Hepatocyte (in vitro differentiated cells): ENCODE results near the gene MFN2.

Source experiments
- EZH2 ChIP-seq: fragments of 200-600 bp; sonication (generic); IDR thresholded peaks from 2 replicates; pipeline ENCODE4 v1.6.1; 2016; ENCODE audit warnings: antibody characterized with exemption, mild to moderate bottlenecking, borderline replicate concordance
- EZH2phosphoT487 ChIP-seq: fragments of 200-600 bp; sonication (generic); IDR thresholded peaks from one replicate; pipeline ENCODE4 v1.6.1; 2018; ENCODE audit warnings: antibody characterized with exemption, mild to moderate bottlenecking, low read depth, moderate library complexity; ENCODE audit not compliant: unreplicated experiment, severe bottlenecking
- TF ChIP-seq, protein P1 (sequence below): fragments of 200-600 bp; sonication (generic); IDR thresholded peaks from 2 replicates; pipeline ENCODE4 v1.5.1; 2016; ENCODE audit warnings: antibody characterized with exemption, mild to moderate bottlenecking; ENCODE audit not compliant: poor library complexity

DNA sequence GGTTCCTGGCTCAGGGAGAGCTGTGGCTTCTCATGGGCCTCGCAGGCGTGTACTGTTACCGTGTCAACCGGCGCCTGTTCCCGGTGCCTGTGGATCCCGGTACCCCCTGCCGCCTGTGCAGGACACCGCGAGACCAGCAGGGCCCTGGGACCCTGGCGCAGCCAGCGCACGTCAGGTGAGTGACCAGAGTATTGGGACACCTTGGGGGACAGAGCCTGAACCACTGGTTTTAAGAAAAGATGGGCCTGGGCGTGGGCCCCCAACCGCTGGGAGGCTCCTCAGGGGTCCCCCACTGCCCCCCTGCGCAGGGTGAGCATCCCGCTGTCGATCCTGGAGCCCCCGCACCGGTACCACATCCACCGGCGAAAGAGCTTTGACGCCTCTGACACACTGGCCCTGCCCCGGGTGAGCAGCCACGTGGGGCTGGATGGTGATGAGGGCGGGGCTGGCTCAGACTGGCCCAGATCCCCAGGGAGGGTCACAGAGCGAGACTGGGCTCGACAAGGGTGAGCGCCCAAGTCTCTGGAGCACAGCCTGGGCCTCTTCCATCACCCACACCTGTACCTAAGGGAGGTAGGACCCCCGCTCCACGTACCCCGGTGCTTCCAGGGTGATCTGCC is 49.6 kb downstream of the MFN2 start:
- TF ChIP-seq, protein P1, sequence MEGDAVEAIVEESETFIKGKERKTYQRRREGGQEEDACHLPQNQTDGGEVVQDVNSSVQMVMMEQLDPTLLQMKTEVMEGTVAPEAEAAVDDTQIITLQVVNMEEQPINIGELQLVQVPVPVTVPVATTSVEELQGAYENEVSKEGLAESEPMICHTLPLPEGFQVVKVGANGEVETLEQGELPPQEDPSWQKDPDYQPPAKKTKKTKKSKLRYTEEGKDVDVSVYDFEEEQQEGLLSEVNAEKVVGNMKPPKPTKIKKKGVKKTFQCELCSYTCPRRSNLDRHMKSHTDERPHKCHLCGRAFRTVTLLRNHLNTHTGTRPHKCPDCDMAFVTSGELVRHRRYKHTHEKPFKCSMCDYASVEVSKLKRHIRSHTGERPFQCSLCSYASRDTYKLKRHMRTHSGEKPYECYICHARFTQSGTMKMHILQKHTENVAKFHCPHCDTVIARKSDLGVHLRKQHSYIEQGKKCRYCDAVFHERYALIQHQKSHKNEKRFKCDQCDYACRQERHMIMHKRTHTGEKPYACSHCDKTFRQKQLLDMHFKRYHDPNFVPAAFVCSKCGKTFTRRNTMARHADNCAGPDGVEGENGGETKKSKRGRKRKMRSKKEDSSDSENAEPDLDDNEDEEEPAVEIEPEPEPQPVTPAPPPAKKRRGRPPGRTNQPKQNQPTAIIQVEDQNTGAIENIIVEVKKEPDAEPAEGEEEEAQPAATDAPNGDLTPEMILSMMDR: no peak
- no peak for TF ChIP-seq EZH2phosphoT487
- no peak for TF ChIP-seq EZH2
